Stimulated activated naive CD4-positive, alpha-beta T cell (primary cell): ENCODE data around the gene SYF2.

ENCODE experiments used
- DNase-seq, 6 experiments: peaks; one replicate each; lab custom pipeline; 2025; lab: John Stamatoyannopoulos, UW

The SYF2 gene

GRCh38 chr1:25184001-25184762, 48.1 kb downstream of the SYF2 start:
- DNase-seq = no peak

GRCh38 chr1:25183126-25183980, 48.9 kb downstream of the SYF2 start:
- no peak for DNase-seq

DNA sequence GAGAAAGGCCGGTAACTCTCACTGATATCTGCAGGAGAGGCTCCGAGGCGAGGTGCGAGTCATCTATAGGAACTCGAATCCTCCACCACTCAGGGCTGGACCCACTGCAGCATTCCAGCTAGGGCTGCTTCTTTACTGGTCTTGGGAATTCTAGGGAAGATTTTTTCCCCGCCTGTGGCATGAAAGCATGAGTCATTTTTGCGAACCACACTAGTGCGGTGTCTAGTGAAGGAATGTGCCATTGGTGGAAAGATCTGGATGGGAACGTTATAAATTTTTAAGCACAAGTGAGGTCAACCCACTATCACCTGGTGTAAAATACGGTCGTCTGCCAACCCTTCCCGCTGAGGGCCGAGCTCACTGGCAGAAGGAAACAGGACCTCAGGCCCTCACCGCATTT, 49.7 kb downstream of the SYF2 start:
- DNase-seq = no peak

DNA sequence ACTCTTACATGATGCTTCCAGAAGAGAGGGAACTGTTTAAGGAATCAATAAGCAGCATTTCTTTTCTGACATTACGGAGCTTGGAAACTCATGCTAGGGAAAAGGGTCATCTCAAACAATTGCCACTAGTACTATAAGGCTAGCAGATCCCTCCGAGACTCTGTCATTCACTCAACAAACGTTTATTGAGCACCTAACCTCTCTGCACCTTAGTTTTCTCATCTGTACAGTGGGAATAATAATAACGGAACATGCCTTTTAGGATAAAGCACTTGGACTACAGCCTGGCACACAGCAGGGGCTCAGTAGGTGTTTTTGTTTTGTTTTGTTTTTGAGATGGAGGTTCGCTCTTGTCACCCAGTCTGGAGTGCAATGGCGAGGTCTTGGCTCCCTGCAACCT, 51.3 kb downstream of the SYF2 start:
- DNase-seq = no peak

- DNase-seq = no peak
Measured at GRCh38 chr1:25178917-25179561, 53.3 kb downstream of the SYF2 start.

GRCh38 chr1:25174730-25175612, 57.3 kb downstream of the SYF2 start:
- DNase-seq = no peak

DNA sequence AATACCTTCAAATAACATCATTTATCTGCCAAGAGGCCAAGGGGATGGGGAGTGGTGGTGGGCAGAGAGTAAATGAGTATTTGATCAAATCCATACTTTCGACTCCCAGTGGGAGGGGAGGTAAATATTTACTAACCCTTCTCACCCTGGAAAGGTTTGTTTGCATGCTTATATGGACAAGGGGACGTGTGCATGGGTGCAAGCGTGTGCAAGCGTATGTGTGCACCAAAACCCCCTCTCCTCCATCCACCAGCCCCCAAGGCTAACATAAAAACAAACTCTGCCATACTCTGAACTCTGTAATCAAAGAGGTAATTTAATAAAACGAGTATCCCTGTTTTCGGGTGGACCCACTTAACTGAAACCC, 58.0 kb downstream of the SYF2 start:
- no peak for DNase-seq

GRCh38 chr1:25173809-25174340, 58.4 kb downstream of the SYF2 start:
- no peak for DNase-seq
